K562 (cell line): ENCODE measurements around the gene EXTL1. TPM values are rescaled to one million over a fixed set of nuclear protein-coding genes. Genes with fewer than 3 reads are reported as not detected.

Experiments used
- ARID1B ChIP-seq: fragments of 450-650 bp; IDR thresholded peaks from 2 replicates; pipeline ENCODE4 v1.6.1; 2016; ENCODE audit warnings: antibody characterized with exemption, mild to moderate bottlenecking, inconsistent platforms
- CTCF ChIP-seq, 3 experiments: IDR thresholded peaks in 2 of 3; conservative IDR thresholded peaks in 1 of 3; 2 replicates each; pipeline ENCODE4 v1.5.1; 2011 to 2012; ENCODE audit warnings: low read length in 3 of 3, mild to moderate bottlenecking in 3 of 3, control low read depth in 2 of 3, improper control_type of control experiment in 1 of 3, inconsistent platforms in 1 of 3, low read depth in 1 of 3, mixed read lengths in 1 of 3, moderate library complexity in 1 of 3; ENCODE audit not compliant: insufficient read depth in 2 of 3
- DEAF1 ChIP-seq: fragments of 450-650 bp; formaldehyde crosslinking; IDR thresholded peaks from 2 replicates; pipeline ENCODE4 v1.4.0; 2020; ENCODE audit warnings: mild to moderate bottlenecking, moderate library complexity
- ESRRA ChIP-seq: fragments of 450-650 bp; IDR thresholded peaks from 2 replicates; pipeline ENCODE4 v1.6.1; 2014; ENCODE audit warnings: low read depth, mild to moderate bottlenecking, moderate library complexity, borderline replicate concordance
- ETV5 ChIP-seq: sonication (generic); formaldehyde crosslinking; IDR thresholded peaks from 2 replicates; pipeline ENCODE4 v1.4.0; 2020; ENCODE audit warnings: low read depth, mild to moderate bottlenecking, missing genetic modification reagents
- FOSL1 ChIP-seq: fragments of 200-800 bp; sonication (Bioruptor generic); conservative IDR thresholded peaks from 2 replicates; pipeline ENCODE4 v1.6.1; 2016; ENCODE audit warnings: missing genetic modification characterization, missing compliant biosample characterization
- FOXM1 ChIP-seq, 2 experiments: fragments of 450-650 bp in 1 of 2; sonication (generic) in 1 of 2; formaldehyde crosslinking in 1 of 2; IDR thresholded peaks; 2 replicates each; pipeline versions ENCODE4 v1.6.1 to v1.9.0; 2017 to 2022; ENCODE audit warnings: low read depth in 2 of 2, mild to moderate bottlenecking in 2 of 2, missing genetic modification reagents in 1 of 2, moderate library complexity in 1 of 2
- GABPA ChIP-seq: fragments of 200-800 bp; sonication (Bioruptor generic); conservative IDR thresholded peaks from 2 replicates; pipeline ENCODE4 v1.6.1; 2016; ENCODE audit warnings: low read depth, missing genetic modification characterization, missing compliant biosample characterization
- GMEB1 ChIP-seq: fragments of 250-450 bp; sonication (Bioruptor Pico); IDR thresholded peaks from 2 replicates; pipeline ENCODE4 v1.4.0; 2020; ENCODE audit warnings: mild to moderate bottlenecking
- ID3 ChIP-seq, 2 experiments: fragments of 250-450 bp in 1 of 2; fragments of 450-650 bp in 1 of 2; sonication (Bioruptor Pico) in 1 of 2; IDR thresholded peaks; 2 replicates each; pipeline versions ENCODE4 v1.6.1 to v1.8.0; 2016 to 2021; ENCODE audit warnings: mild to moderate bottlenecking in 2 of 2, moderate library complexity in 2 of 2, missing compliant biosample characterization in 1 of 2, missing genetic modification characterization in 1 of 2
- IFI16 ChIP-seq: fragments of 250-450 bp; sonication (Bioruptor Pico); IDR thresholded peaks from 2 replicates; pipeline ENCODE4 v2.1.2; 2022; ENCODE audit warnings: mild to moderate bottlenecking, inconsistent platforms
- MECOM ChIP-seq: fragments of 250-450 bp; sonication (Bioruptor Pico); IDR thresholded peaks from 2 replicates; pipeline ENCODE4 v1.8.0; 2022; ENCODE audit warnings: inconsistent platforms
- MEF2A ChIP-seq: IDR thresholded peaks from 2 replicates; pipeline ENCODE4 v1.6.1; 2011; ENCODE audit warnings: low read depth, mild to moderate bottlenecking, low read length, moderate library complexity; ENCODE audit not compliant: control insufficient read depth
- NR3C1 ChIP-seq: sonication (generic); formaldehyde crosslinking; IDR thresholded peaks from 2 replicates; pipeline ENCODE4 v1.8.1; 2022; ENCODE audit warnings: missing genetic modification reagents
- RBM25 ChIP-seq: fragments of 200-400 bp; formaldehyde crosslinking; IDR thresholded peaks from 2 replicates; pipeline ENCODE4 v1.6.1; 2018; ENCODE audit warnings: low read length, low read depth, moderate library complexity; ENCODE audit not compliant: severe bottlenecking
- RFX5 ChIP-seq: IDR thresholded peaks from 2 replicates; pipeline ENCODE4 v1.6.1; 2011; ENCODE audit warnings: low read depth, mild to moderate bottlenecking, improper control_type of control experiment, low read length
- SNAPC5 ChIP-seq: fragments of 250-450 bp; sonication (Bioruptor Pico); IDR thresholded peaks from 2 replicates; pipeline ENCODE4 v1.8.0; 2021; ENCODE audit warnings: moderate library complexity, mild to moderate bottlenecking, inconsistent platforms
- TAF9B ChIP-seq: fragments of 450-650 bp; IDR thresholded peaks from 2 replicates; pipeline ENCODE4 v1.6.1; 2018; ENCODE audit warnings: mild to moderate bottlenecking; ENCODE audit not compliant: partially characterized antibody
- ZNF384 ChIP-seq: IDR thresholded peaks from 2 replicates; pipeline ENCODE4 v1.6.1; 2012; ENCODE audit warnings: low read depth, low read length, improper control_type of control experiment
- ZNF584 ChIP-seq: fragments of 200-800 bp; sonication (Bioruptor generic); IDR thresholded peaks from 2 replicates; pipeline ENCODE4 v1.6.1; 2016; ENCODE audit warnings: low read depth, mild to moderate bottlenecking, missing genetic modification characterization, missing compliant biosample characterization
- ZZZ3 ChIP-seq: fragments of 450-650 bp; IDR thresholded peaks from 2 replicates; pipeline ENCODE4 v1.6.1; 2016; ENCODE audit warnings: antibody characterized with exemption, mild to moderate bottlenecking, moderate library complexity
- polyA plus RNA-seq, 8 experiments: library from polyadenylated mRNA; depleted of rRNA in 4 of 8; stranded (reverse) in 5 of 8; unstranded in 3 of 8; fragments of >200 nt; fragmentation: Nextera tagmentation in 2 of 8; fragmentation: Illumina TruSeq in 1 of 8; extraction: Ambion mirVana in 2 of 8; extraction: Trizol in 1 of 8; gene quantifications; 2 replicates each; pipeline versions ENCODE4 v1.2.1 to v1.2.3, GENCODE V29; 2011 to 2014; ENCODE audit warnings: inconsistent platforms in 1 of 8, missing spikeins in 1 of 8
- total RNA-seq, 7 experiments: library from RNA; depleted of rRNA in 6 of 7; stranded (reverse); fragments of >200 nt in 6 of 7; fragmentation: Illumina TruSeq in 2 of 7; extraction: Trizol in 2 of 7; gene quantifications; 2 replicates each; pipeline versions ENCODE4 v1.2.1 to v1.2.3, GENCODE V29; 2011 to 2021; ENCODE audit warnings: low replicate concordance in 1 of 7

The EXTL1 gene
- total and polyA plus RNA-seq, 9 of the 15 experiments (the other 6 are each of a cell fraction or from before 2014, with no cell fraction given), result 0.04 to 0.23 (median 0.08) TPM; not detected in 3

- TF ChIP-seq CTCF (IDR thresholded peaks at IDR 0.05 in 2 of 3, conservative IDR thresholded peaks at IDR 0.05 in 1 of 3; ENCODE audit: insufficient read depth in 2 of 3, low read depth in 1 of 3, low read length in 3 of 3), result peak; percentile 68 to 91 (median 71)
- TF ChIP-seq ZNF384, result peak; percentile 77
- TF ChIP-seq GMEB1 (CRISPR knock-in tag), result no peak
- 0 out of 2 replicates have a peak, but pooled peaks have one; percentile 14 for TF ChIP-seq FOSL1 (tag)
- TF ChIP-seq ZNF584 (CRISPR knock-in tag), result no peak
- TF ChIP-seq RFX5, result no peak
- 0 out of 2 replicates have a peak, but pooled peaks have one; percentile 40 for TF ChIP-seq ETV5
- no peak for TF ChIP-seq IFI16
- no peak for TF ChIP-seq MECOM (CRISPR knock-in tag)
- no peak for TF ChIP-seq NR3C1 (CRISPR knock-in tag)
- no peak for TF ChIP-seq ID3 (CRISPR knock-in tag; IDR thresholded peaks at IDR 0.05)
- TF ChIP-seq ID3 (tag; IDR thresholded peaks at IDR 0.05), result no peak
- TF ChIP-seq SNAPC5 (CRISPR knock-in tag), result no peak
- no peak for TF ChIP-seq MEF2A
- peak; percentile 73 for TF ChIP-seq RBM25
- no peak for TF ChIP-seq ZZZ3
- peak; percentile 11; the same call in 1 of the 2 replicates for TF ChIP-seq ESRRA
- TF ChIP-seq FOXM1 (IDR thresholded peaks at IDR 0.05; ENCODE audit: low read depth), result no peak
- TF ChIP-seq FOXM1 (CRISPR knock-in tag; IDR thresholded peaks at IDR 0.05; ENCODE audit: low read depth), result 0 out of 2 replicates have a peak, but pooled peaks have one; percentile 3
- TF ChIP-seq ARID1B, result 0 out of 2 replicates have a peak, but pooled peaks have one; percentile 9
- TF ChIP-seq DEAF1, result peak; percentile 71
- TF ChIP-seq TAF9B, result no peak
- TF ChIP-seq GABPA (tag), result no peak
Measured at GRCh38 chr1:26029864-26030481, 8.4 kb downstream of the EXTL1 start (continued).
